Fibroblast of skin of left biceps (primary cell): ENCODE measurements around the gene MARK3.

Experiments used
- DNase-seq, 2 experiments: peaks; one replicate each; pipeline ENCODE4 v3.0.0-alpha.2; 2013; ENCODE audit warnings: low read depth in 2 of 2

The MARK3 gene

GRCh38 chr14:103512701-103513611, 127.7 kb downstream of the MARK3 start:
- no peak for DNase-seq

- DNase-seq, result no peak
These were observed 129.6 kb downstream of the MARK3 start for GRCh38 chr14:103514596-103515421.

- no peak for DNase-seq
These were observed 131.4 kb downstream of the MARK3 start for GRCh38 chr14:103516426-103517173.

- DNase-seq, result no peak
These were observed 132.0 kb downstream of the MARK3 start for GRCh38 chr14:103517174-103517566.

GRCh38 chr14:103517721-103518421, 132.7 kb downstream of the MARK3 start:
- DNase-seq, result no peak

GRCh38 chr14:103518422-103519042, 133.3 kb downstream of the MARK3 start:
- DNase-seq, result no peak

- DNase-seq, result no peak
These were observed 134.0 kb downstream of the MARK3 start for GRCh38 chr14:103519043-103519836.

GRCh38 chr14:103519837-103520212, 134.6 kb downstream of the MARK3 start:
- DNase-seq, result no peak

- DNase-seq, result no peak
These were observed 135.0 kb downstream of the MARK3 start for GRCh38 chr14:103520269-103520656.

- peak in 1 of 2 experiments; percentile 32 for DNase-seq
These were observed 135.6 kb downstream of the MARK3 start for GRCh38 chr14:103520657-103521437.

- DNase-seq, result no peak
These were observed 136.3 kb downstream of the MARK3 start for GRCh38 chr14:103521438-103521950.

GRCh38 chr14:103521951-103522563, 136.8 kb downstream of the MARK3 start:
- DNase-seq, result no peak

GRCh38 chr14:103522649-103523574, 137.7 kb downstream of the MARK3 start, which contains the start of gene CKB:
TSS of gene CKB (minus strand) at chr14:103522830. CDS start at chr14:103522493, 337 bp downstream.
- no peak for DNase-seq

- no peak for DNase-seq
These were observed 138.3 kb downstream of the MARK3 start for GRCh38 chr14:103523575-103523954.

GRCh38 chr14:103524002-103524935, 139.1 kb downstream of the MARK3 start:
- DNase-seq, result no peak
